Neutrophil (primary cell): Measurements from ENCODE around the gene ZDHHC14.

ENCODE experiments used
- H3K27ac ChIP-seq: fragments of 200-600 bp; sonication (generic); 2 replicates; pipeline ENCODE4 v1.5.1; 2016; ENCODE audit warnings: mild to moderate bottlenecking, moderate library complexity
- H3K27me3 ChIP-seq: fragments of 200-600 bp; sonication (generic); 2 replicates; pipeline ENCODE4 v1.6.0; 2016; ENCODE audit warnings: mild to moderate bottlenecking
- H3K36me3 ChIP-seq: fragments of 200-600 bp; sonication (generic); 2 replicates; pipeline ENCODE4 v1.5.1; 2017
- H3K4me1 ChIP-seq, 2 experiments: fragments of 200-600 bp in 1 of 2; sonication (generic) in 1 of 2; 1 replicate in 1 of 2; 2 replicates in 1 of 2; pipeline versions ENCODE4 v1.5.1 to v1.6.1; 2013 to 2016; ENCODE audit warnings: low read depth in 1 of 2, low read length in 1 of 2, mild to moderate bottlenecking in 1 of 2, moderate library complexity in 1 of 2; ENCODE audit not compliant: control insufficient read depth in 1 of 2, insufficient read depth in 1 of 2
- H3K4me3 ChIP-seq, 2 experiments: fragments of 200-600 bp in 1 of 2; sonication (generic) in 1 of 2; 1 replicate in 1 of 2; 2 replicates in 1 of 2; pipeline ENCODE4 v1.5.1; 2013 to 2016; ENCODE audit warnings: low read depth in 1 of 2, low read length in 1 of 2, mild to moderate bottlenecking in 1 of 2, moderate library complexity in 1 of 2
- H3K9me3 ChIP-seq: fragments of 200-600 bp; sonication (generic); 2 replicates; pipeline ENCODE4 v1.5.1; 2016
- TF ChIP-seq, protein P1 (sequence below): fragments of 200-600 bp; sonication (generic); IDR thresholded peaks from 2 replicates; pipeline ENCODE4 v1.5.1; 2016; ENCODE audit warnings: antibody characterized with exemption

The ZDHHC14 gene

GRCh38 chr6:157638779-157639178 is 257.8 kb downstream of the ZDHHC14 start:
- Histone ChIP-seq H3K4me1 (peaks cover 16 to 18% of the 10 kb centered on the region in 2 experiments), H3K27me3 (no peaks in the 10 kb centered on the region), H3K4me3 (no peak overlapping the region), H3K9me3 (no peaks in the 10 kb centered on the region), H3K27ac (no peak overlapping the region), H3K36me3 (no peaks in the 10 kb centered on the region)
- TF ChIP-seq, protein P1, sequence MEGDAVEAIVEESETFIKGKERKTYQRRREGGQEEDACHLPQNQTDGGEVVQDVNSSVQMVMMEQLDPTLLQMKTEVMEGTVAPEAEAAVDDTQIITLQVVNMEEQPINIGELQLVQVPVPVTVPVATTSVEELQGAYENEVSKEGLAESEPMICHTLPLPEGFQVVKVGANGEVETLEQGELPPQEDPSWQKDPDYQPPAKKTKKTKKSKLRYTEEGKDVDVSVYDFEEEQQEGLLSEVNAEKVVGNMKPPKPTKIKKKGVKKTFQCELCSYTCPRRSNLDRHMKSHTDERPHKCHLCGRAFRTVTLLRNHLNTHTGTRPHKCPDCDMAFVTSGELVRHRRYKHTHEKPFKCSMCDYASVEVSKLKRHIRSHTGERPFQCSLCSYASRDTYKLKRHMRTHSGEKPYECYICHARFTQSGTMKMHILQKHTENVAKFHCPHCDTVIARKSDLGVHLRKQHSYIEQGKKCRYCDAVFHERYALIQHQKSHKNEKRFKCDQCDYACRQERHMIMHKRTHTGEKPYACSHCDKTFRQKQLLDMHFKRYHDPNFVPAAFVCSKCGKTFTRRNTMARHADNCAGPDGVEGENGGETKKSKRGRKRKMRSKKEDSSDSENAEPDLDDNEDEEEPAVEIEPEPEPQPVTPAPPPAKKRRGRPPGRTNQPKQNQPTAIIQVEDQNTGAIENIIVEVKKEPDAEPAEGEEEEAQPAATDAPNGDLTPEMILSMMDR, result no peak

DNA sequence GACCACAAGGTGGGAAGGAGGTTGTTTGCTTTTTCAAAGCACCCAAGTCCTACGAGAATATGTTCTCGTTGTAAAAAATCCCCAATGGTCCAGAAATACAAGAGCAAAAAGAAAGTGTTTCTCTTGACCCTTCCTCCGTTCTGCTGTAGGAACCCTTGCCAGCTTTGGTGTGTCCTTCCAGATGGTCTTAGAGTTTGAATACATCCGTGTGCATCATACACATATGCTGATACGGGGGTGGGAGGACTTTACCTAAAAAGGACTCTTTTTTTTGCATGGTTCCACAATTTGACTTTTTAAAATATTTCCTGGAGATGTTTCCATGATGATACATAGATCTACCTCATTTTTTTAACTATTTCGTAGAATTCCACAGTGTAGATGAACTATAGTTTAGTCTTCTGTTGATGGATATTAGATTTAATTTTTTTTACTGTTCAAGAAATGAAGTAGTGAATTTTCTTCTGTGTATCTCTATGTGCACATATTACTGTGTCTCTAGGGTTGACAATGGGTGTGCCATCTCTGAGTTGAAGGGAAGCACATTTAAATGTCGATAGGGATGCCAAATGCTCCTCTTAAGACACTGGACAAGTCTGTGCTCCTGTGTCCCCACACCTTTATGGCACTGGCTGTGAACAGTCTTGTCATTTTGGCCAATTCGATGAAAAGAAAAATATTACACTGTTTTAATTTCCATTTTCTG is 259.9 kb downstream of the ZDHHC14 start:
- Histone ChIP-seq H3K27me3 (no peaks in the 10 kb centered on the region), H3K27ac (no peak overlapping the region), H3K4me1 (peaks cover 12 to 21% of the 10 kb centered on the region in 2 experiments), H3K9me3 (no peaks in the 10 kb centered on the region), H3K36me3 (no peaks in the 10 kb centered on the region), H3K4me3 (no peak overlapping the region)
- TF ChIP-seq, protein P1, result no peak

- TF ChIP-seq, protein P1, result no peak
Observed at GRCh38 chr6:157641837-157642236, 260.8 kb downstream of the ZDHHC14 start.

GRCh38 chr6:157642736-157643135 is 261.7 kb downstream of the ZDHHC14 start:
- peaks cover 26 to 38% of the 10 kb centered on the region in 2 experiments for H3K4me1 ChIP-seq
- H3K4me3 ChIP-seq, result no peak overlapping the region
- no peaks in the 10 kb centered on the region for H3K9me3 ChIP-seq
- no peaks in the 10 kb centered on the region for H3K36me3 ChIP-seq
- TF ChIP-seq, protein P1, result no peak
- H3K27me3 ChIP-seq, result no peaks in the 10 kb centered on the region
- no peak overlapping the region for H3K27ac ChIP-seq

More at GRCh38 chr6:157641837-157642236, 260.8 kb downstream of the ZDHHC14 start:
- Histone ChIP-seq H3K4me3 (no peak overlapping the region), H3K9me3 (no peaks in the 10 kb centered on the region), H3K4me1 (peaks cover 17 to 29% of the 10 kb centered on the region in 2 experiments), H3K36me3 (no peaks in the 10 kb centered on the region), H3K27me3 (no peaks in the 10 kb centered on the region), H3K27ac (no peak overlapping the region)

- no peaks in the 10 kb centered on the region for H3K27me3 ChIP-seq
- H3K27ac ChIP-seq, result no peak overlapping the region
- TF ChIP-seq, protein P1, result no peak
- H3K4me1 ChIP-seq, result peaks cover 41 to 53% of the 10 kb centered on the region in 2 experiments
- H3K9me3 ChIP-seq, result no peaks in the 10 kb centered on the region
- no peaks in the 10 kb centered on the region for H3K36me3 ChIP-seq
- H3K4me3 ChIP-seq, result no peak overlapping the region
Observed at GRCh38 chr6:157644043-157644810, 263.2 kb downstream of the ZDHHC14 start.
